ENCODE measurements around the gene MARCHF3. TPM values are rescaled to one million over a fixed set of nuclear protein-coding genes. Genes with fewer than 3 reads are reported as not detected.

MARCHF3 gene
- total and polyA plus RNA-seq, 7 donors, result 4.4 to 31.8 (median 14.6) TPM

GRCh38 chr5:126884269-126884819 lies 146.0 kb downstream of the MARCHF3 start:
- Histone ChIP-seq H3K27ac (no peak overlapping the region), H3K9me3 (no peaks in the 10 kb centered on the region), H3K4me1 (no peaks in the 10 kb centered on the region), H3K27me3 (no peaks in the 10 kb centered on the region), H3K36me3 (no peaks in the 10 kb centered on the region), H3K4me3 (no peak overlapping the region)
- intact Hi-C loops (cut with DNase I), result no loop called here
- DNase-seq, result no peak
- WGBS, 2 donors, result 60 to 73% methylated on average over 5 of the region's 5 CpGs
- TF ChIP-seq POLR2AphosphoS5 (IDR thresholded peaks at IDR 0.05) (no peak), POLR2A (IDR thresholded peaks at IDR 0.05) (no peak), CTCF (IDR thresholded peaks at IDR 0.05) (no peak), EP300 (IDR thresholded peaks at IDR 0.05) (no peak)

GRCh38 chr5:126883564-126884245 lies 146.7 kb downstream of the MARCHF3 start:
- 85 to 87% methylated on average over 2 of the region's 2 CpGs for WGBS, 2 donors
- no peak overlapping the region for H3K4me3 ChIP-seq
- no peaks in the 10 kb centered on the region for H3K27me3 ChIP-seq
- H3K4me1 ChIP-seq, result no peaks in the 10 kb centered on the region
- no peaks in the 10 kb centered on the region for H3K9me3 ChIP-seq
- intact Hi-C loops (cut with DNase I), result no loop called here
- DNase-seq, result no peak
- H3K27ac ChIP-seq, result no peak overlapping the region
- H3K36me3 ChIP-seq, result no peaks in the 10 kb centered on the region
- TF ChIP-seq CTCF (IDR thresholded peaks at IDR 0.05) (no peak), POLR2AphosphoS5 (IDR thresholded peaks at IDR 0.05) (no peak), POLR2A (IDR thresholded peaks at IDR 0.05) (no peak), EP300 (IDR thresholded peaks at IDR 0.05) (no peak)

GRCh38 chr5:126881821-126882600 lies 148.3 kb downstream of the MARCHF3 start:
- Histone ChIP-seq H3K27ac (no peak overlapping the region), H3K4me1 (peaks cover 0 to 14% (median 12%) of the 10 kb centered on the region in 4 donors), H3K4me3 (no peak overlapping the region), H3K9me3 (no peaks in the 10 kb centered on the region), H3K27me3 (no peaks in the 10 kb centered on the region), H3K36me3 (no peaks in the 10 kb centered on the region)
- DNase-seq, result no peak
- 93 to 96% methylated on average over 5 of the region's 5 CpGs for WGBS, 2 donors
- TF ChIP-seq POLR2A (IDR thresholded peaks at IDR 0.05) (no peak), POLR2AphosphoS5 (IDR thresholded peaks at IDR 0.05) (no peak), EP300 (IDR thresholded peaks at IDR 0.05) (no peak), CTCF (IDR thresholded peaks at IDR 0.05) (no peak)
- intact Hi-C loops (cut with DNase I), result no loop called here

GRCh38 chr5:126878634-126879033 lies 151.7 kb downstream of the MARCHF3 start:
- no peak for TF ChIP-seq EP300 (IDR thresholded peaks at IDR 0.05)
- TF ChIP-seq POLR2A (IDR thresholded peaks at IDR 0.05), result no peak
- no peak for TF ChIP-seq POLR2AphosphoS5 (IDR thresholded peaks at IDR 0.05)
- TF ChIP-seq CTCF (IDR thresholded peaks at IDR 0.05), result no peak
- Histone ChIP-seq H3K9me3 (no peaks in the 10 kb centered on the region), H3K27ac (peak overlapping the region in 1 of 4 donors; percentile 36), H3K4me3 (no peak overlapping the region), H3K36me3 (no peaks in the 10 kb centered on the region), H3K4me1 (peaks cover 0 to 40% (median 30%) of the 10 kb centered on the region in 4 donors), H3K27me3 (no peaks in the 10 kb centered on the region)
- intact Hi-C loops (cut with DNase I), result no loop called here
- no peak for DNase-seq
- 92 to 97% methylated on average over 4 of the region's 4 CpGs for WGBS, 2 donors
